ENCODE results near the gene LARP1.

DNA sequence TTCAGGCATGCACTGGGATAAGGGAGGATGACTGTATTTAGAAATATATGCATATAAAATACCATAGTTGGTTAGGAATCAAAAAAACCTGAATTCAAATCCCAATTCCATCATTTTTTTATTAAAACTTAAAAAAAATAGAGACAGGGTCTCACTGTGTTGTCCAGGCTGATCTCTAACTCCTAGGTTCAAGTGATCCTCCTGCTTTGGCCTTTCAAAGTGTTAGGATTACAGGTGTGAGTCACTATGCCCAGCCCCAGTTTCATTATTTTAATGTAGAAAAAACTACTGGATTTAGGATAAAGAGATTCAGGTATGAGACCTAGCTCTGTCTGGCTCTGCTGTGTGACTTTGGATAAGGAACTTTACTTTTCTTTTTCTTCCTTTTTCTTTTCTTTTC, 3.3 kb upstream of the LARP1 start:
- TF ChIP-seq, protein P1, sequence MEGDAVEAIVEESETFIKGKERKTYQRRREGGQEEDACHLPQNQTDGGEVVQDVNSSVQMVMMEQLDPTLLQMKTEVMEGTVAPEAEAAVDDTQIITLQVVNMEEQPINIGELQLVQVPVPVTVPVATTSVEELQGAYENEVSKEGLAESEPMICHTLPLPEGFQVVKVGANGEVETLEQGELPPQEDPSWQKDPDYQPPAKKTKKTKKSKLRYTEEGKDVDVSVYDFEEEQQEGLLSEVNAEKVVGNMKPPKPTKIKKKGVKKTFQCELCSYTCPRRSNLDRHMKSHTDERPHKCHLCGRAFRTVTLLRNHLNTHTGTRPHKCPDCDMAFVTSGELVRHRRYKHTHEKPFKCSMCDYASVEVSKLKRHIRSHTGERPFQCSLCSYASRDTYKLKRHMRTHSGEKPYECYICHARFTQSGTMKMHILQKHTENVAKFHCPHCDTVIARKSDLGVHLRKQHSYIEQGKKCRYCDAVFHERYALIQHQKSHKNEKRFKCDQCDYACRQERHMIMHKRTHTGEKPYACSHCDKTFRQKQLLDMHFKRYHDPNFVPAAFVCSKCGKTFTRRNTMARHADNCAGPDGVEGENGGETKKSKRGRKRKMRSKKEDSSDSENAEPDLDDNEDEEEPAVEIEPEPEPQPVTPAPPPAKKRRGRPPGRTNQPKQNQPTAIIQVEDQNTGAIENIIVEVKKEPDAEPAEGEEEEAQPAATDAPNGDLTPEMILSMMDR (conservative IDR thresholded peaks at IDR 0.05; ENCODE audit: low read length), result no peak
- no peak for TF ChIP-seq EZH2phosphoT487 (IDR thresholded peaks at IDR 0.05; ENCODE audit: borderline replicate concordance)
